Activated naive CD8-positive, alpha-beta T cell treated with anti-CD3 and anti-CD28 coated beads, Interleukin-2, amount 50 U/mL, for 24 hours (primary cell): ENCODE results near the gene MEIOB.
A peak's percentile ranks its signal among the peaks of the same experiment; 100 is the strongest.

Experiments
- ATAC-seq: fragments of 150-1000 bp; cut with Tn5 transposase; one replicate; pipeline ENCODE4 v1.10.0; 2021
- DNase-seq: peaks from one replicate; pipeline ENCODE4 v3.0.0; 2021
- H3K27ac Mint-ChIP-seq: one replicate; pipeline ENCODE4 v1.8.0; 2021; ENCODE audit warnings: mild to moderate bottlenecking, mixed read lengths
- H3K27me3 Mint-ChIP-seq: one replicate; pipeline ENCODE4 v1.8.0; 2021; ENCODE audit warnings: mixed read lengths
- H3K36me3 Mint-ChIP-seq: one replicate; pipeline ENCODE4 v1.8.0; 2021; ENCODE audit warnings: low read depth, mixed read lengths
- H3K4me1 Mint-ChIP-seq: one replicate; pipeline ENCODE4 v1.8.0; 2021; ENCODE audit warnings: mixed read lengths
- H3K4me3 Mint-ChIP-seq: one replicate; pipeline ENCODE4 v1.8.0; 2021; ENCODE audit warnings: mild to moderate bottlenecking, moderate library complexity, mixed read lengths
- H3K9me3 Mint-ChIP-seq: one replicate; pipeline ENCODE4 v1.8.0; 2021; ENCODE audit warnings: mixed read lengths

The MEIOB gene

DNA sequence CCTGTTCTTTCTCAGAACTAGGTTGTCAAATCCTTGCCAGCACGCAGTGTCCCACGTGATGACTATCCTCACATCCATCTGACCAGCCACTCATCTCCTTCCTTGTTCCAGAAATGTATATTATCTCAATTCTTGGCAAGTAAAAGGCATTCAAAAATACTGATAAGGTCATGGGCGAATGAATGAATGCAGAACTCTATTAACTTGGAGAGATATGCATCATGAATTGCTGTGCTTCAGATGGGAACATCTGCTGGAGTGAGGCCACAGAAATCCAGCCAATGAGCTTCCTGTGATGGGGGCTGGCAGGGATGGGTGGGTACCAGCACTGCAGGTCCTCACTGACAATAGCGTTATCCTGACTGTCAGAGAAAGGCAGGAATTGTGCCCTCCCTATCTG, 26.0 kb downstream of the MEIOB start:
- no peaks in the 10 kb centered on the region for H3K36me3 Mint-ChIP-seq
- no peak overlapping the region for H3K27ac Mint-ChIP-seq
- H3K9me3 Mint-ChIP-seq = no peaks in the 10 kb centered on the region
- H3K4me3 Mint-ChIP-seq = no peak overlapping the region
- peaks cover 3% of the 10 kb centered on the region for H3K27me3 Mint-ChIP-seq
- H3K4me1 Mint-ChIP-seq = no peaks in the 10 kb centered on the region
- DNase-seq (no peak), ATAC-seq (no peak)

DNA sequence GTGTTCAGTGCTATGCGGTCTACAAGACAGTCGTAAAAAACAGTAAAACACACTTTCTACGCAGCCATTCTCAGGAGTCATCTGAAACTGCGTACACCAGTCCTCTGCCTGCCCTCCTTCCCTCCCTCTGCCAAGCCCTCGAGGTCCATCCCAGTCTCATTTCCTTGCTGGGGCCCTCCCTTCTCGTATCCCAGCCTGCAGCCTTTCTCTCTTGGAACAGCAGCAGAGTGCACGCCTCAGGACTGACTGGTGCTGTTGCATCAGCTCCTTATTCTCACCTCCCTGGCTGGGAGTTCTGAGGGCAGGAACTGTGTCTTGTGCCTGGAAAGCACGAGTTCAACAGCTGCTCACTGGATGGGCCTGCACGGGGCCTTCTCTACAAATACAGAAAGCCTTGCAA, 32.4 kb downstream of the MEIOB start:
- no peaks in the 10 kb centered on the region for H3K36me3 Mint-ChIP-seq
- no peak overlapping the region for H3K4me3 Mint-ChIP-seq
- no peaks in the 10 kb centered on the region for H3K27me3 Mint-ChIP-seq
- no peak overlapping the region for H3K27ac Mint-ChIP-seq
- no peaks in the 10 kb centered on the region for H3K4me1 Mint-ChIP-seq
- DNase-seq (no peak), ATAC-seq (no peak)
- no peaks in the 10 kb centered on the region for H3K9me3 Mint-ChIP-seq

DNA sequence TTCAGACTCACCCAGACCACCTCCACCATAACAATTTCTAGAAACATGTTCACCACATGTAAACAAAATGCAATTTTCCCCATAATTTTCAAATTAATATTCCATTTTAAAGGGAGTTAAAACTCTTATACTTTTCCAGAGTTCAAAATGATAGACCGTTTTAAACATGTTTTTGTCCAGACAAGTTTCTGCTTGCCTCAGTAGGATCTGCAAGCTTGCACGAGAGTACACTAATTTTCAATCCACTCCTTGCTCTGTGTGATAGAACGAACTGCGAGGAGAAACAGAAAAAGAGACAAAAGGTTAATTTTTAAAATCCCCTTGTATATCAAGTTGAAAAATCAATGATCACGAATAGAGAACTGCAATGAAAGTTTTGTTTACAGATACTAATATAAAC, 37.9 kb downstream of the MEIOB start:
- Mint-ChIP-seq H3K36me3 (peaks cover 2% of the 10 kb centered on the region), H3K27me3 (no peaks in the 10 kb centered on the region), H3K9me3 (no peaks in the 10 kb centered on the region), H3K4me1 (peaks cover 11% of the 10 kb centered on the region), H3K4me3 (no peak overlapping the region), H3K27ac (no peak overlapping the region)
- DNase-seq = no peak
- ATAC-seq = no peak

DNA sequence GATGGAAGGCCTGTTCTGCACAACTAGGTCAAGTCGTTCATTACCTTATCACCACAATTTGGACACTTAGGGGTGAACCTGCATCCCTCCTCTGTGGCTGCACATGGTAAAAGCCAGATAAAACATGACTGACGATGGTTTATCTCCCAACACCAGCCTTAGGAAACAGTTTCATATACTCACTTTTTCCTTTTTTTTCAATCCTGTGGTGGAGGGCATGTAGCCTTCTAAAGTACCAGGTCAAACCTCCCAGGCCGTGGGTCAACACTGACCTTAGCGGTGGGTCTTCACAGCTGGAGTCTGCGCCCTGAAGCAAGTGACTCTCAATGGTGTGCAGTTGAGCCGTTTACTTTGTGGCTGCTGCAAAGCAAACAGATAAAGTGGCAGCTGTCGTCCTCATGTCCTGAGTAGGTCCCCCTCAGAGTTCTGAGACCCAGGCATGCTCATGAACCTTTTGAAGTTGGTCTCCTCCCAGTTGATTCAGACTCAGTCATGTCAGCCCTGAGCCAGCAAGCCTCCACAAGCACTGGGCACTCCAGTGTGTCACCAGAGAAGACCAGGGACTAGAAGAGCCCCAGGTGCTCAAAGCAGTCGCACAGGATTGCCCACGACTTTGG, 39.0 kb downstream of the MEIOB start:
- H3K36me3 Mint-ChIP-seq = peaks cover 2% of the 10 kb centered on the region
- peaks cover 21% of the 10 kb centered on the region for H3K4me1 Mint-ChIP-seq
- no peak for DNase-seq
- no peaks in the 10 kb centered on the region for H3K27me3 Mint-ChIP-seq
- H3K4me3 Mint-ChIP-seq = no peak overlapping the region
- H3K27ac Mint-ChIP-seq = no peak overlapping the region
- no peaks in the 10 kb centered on the region for H3K9me3 Mint-ChIP-seq
- no peak for ATAC-seq

DNA sequence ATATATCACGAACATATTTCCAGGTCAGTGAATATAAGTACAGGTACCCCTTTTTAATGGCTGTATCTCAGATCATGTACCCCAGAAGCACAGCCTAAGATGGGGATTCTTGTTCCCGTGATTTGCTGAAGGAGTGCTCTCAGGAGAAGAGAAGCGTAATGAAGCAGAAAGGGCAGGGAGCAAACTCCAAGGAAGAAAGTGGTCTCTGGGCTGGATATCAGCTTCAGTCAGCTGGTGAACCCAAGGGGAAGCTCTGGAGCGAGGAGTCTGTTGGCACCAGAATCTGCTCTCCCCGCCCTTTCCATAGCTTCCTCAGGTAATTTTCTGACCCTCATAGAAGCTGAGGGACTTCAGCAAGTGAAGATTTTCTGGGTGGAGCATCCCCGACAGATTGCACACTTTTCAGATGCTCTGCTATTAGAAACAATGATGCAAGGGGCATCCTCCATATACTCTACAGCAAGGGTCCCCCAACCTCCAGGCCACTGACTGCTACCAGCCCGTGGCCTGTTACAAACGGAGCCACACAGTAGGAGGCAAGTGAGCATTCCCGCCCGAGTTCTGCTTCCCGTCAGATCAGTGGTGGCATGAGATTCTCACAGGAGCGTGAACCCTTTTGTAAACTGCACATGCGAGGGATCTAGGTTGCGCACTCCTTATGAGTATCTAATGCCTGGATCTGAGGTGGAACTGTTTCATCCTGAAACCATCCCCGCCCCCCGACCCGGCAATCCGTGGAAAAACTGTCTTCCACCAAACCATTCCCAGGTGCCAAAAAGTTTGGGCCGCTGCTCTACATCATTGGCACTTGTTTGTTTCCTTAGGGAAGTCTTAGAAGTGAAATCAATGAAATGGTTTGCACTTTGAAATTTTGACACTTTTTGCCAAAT, 40.5 kb downstream of the MEIOB start:
- DNase-seq (no peak), ATAC-seq (no peak)
- Mint-ChIP-seq H3K4me3 (no peak overlapping the region), H3K27ac (no peak overlapping the region), H3K36me3 (peaks cover 2% of the 10 kb centered on the region), H3K4me1 (peaks cover 33% of the 10 kb centered on the region), H3K27me3 (no peaks in the 10 kb centered on the region), H3K9me3 (no peaks in the 10 kb centered on the region)

DNA sequence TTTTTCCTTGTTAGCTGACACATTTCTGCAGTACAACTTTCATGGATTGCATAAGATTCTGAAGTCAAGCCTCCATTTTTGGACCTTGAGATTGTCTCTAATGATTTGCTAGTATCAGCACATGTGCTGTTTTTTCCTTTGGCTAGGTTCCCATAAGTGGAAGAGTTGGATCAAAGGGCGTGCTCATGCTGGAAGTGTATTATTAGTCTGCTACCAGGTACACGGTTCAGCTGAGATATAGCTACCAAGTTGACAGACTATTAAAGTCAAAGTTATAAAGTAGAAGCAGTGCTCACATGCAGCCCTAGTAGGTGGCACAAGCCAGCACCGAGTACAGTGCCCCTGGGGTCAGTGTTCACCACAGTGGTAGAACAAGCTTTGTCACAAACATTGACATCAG, 41.8 kb downstream of the MEIOB start:
- H3K4me3 Mint-ChIP-seq = no peak overlapping the region
- ATAC-seq = no peak
- H3K9me3 Mint-ChIP-seq = no peaks in the 10 kb centered on the region
- H3K36me3 Mint-ChIP-seq = peaks cover 2% of the 10 kb centered on the region
- peaks cover 40% of the 10 kb centered on the region for H3K4me1 Mint-ChIP-seq
- DNase-seq = no peak
- no peaks in the 10 kb centered on the region for H3K27me3 Mint-ChIP-seq
- H3K27ac Mint-ChIP-seq = no peak overlapping the region

DNA sequence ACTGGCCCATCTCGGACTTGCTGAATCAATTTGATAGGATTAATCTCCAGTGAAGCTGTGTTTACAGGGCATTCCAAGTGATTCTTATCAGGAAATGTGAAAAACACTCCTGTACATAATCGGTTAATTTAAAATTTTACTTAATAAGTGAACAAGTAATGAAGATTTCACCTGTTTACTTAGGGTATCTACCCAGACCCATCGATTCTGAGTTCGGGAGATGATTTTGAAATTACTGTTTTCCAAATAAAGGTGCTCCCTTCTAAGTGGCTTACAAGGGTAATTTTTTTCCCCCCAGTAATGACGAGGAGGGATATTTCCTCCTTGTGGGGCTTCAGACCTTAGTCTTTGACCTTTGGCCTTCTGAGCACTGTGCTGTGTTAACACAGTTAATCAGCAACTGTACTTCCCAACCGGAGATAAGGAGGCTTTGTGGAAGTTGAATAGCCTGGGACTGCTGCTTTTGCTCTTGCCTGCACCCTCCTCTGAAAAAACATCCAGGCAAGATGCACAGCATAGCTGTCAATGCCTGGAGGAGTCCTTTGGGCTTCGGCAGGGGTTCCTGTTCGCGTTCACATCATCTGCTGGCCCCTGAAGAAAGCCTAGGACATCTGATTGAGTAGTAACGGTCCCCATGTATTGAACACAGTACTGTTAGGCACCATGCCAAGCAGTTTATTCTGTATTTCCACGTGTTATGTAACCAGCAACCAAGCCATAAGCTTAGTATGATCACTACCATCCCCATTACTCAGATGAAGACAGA, 43.1 kb downstream of the MEIOB start:
- Mint-ChIP-seq H3K4me1 (peaks cover 50% of the 10 kb centered on the region), H3K27me3 (no peaks in the 10 kb centered on the region), H3K36me3 (peaks cover 2% of the 10 kb centered on the region), H3K4me3 (peak overlapping the region; percentile 90), H3K27ac (no peak overlapping the region), H3K9me3 (no peaks in the 10 kb centered on the region)
- ATAC-seq (no peak), DNase-seq (no peak)

DNA sequence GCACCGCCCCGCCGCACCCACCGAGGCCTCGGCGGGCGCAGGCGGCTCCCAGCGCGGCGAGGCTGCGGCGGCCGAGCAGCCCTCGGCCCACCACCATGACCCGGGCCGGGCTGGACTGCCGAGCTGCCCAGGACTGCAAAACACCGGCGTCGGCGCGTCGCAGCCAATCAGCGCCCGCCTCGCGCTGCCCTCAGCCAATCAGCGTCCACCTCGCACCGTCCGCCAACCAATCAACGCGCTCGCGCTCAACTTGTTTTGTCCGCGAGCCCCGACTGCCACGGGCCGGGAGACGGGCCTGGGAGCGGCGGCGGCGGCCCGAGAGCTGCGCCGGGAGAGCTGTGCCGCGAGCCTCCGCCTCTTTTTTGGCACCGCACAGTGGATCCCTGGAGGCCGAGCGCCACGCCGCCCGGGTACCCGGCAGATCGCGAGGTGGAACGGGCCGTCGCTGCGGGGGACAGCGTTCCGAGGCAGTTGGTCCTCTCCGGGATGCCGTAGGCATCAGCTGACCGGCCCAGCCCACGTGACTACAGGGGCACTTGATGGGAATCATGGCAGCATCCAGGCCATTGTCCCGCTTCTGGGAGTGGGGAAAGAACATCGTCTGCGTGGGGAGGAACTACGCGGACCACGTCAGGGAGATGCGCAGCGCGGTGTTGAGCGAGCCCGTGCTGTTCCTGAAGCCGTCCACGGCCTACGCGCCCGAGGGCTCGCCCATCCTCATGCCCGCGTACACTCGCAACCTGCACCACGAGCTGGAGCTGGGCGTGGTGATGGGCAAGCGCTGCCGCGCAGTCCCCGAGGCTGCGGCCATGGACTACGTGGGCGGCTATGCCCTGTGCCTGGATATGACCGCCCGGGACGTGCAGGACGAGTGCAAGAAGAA, 45.0 kb downstream of the MEIOB start, which contains the start of the genes FAHD1 and HAGH:
FAHD1 (plus strand) TSS at position 516 of the 883 bp plus-strand sequence; CDS start at position 549, 33 bp downstream.
HAGH (minus strand) TSS at position 135 of the 883 bp plus-strand sequence; CDS start at position 97, 38 bp downstream.
- DNase-seq = peak; percentile 90
- Mint-ChIP-seq H3K4me1 (peaks cover 52% of the 10 kb centered on the region), H3K36me3 (peaks cover 2% of the 10 kb centered on the region), H3K9me3 (no peaks in the 10 kb centered on the region), H3K27me3 (no peaks in the 10 kb centered on the region), H3K27ac (peak within 1 kb of the TSS; percentile 89), H3K4me3 (peak within 1 kb of the TSS; percentile 90)
- peak; percentile 89 for ATAC-seq

DNA sequence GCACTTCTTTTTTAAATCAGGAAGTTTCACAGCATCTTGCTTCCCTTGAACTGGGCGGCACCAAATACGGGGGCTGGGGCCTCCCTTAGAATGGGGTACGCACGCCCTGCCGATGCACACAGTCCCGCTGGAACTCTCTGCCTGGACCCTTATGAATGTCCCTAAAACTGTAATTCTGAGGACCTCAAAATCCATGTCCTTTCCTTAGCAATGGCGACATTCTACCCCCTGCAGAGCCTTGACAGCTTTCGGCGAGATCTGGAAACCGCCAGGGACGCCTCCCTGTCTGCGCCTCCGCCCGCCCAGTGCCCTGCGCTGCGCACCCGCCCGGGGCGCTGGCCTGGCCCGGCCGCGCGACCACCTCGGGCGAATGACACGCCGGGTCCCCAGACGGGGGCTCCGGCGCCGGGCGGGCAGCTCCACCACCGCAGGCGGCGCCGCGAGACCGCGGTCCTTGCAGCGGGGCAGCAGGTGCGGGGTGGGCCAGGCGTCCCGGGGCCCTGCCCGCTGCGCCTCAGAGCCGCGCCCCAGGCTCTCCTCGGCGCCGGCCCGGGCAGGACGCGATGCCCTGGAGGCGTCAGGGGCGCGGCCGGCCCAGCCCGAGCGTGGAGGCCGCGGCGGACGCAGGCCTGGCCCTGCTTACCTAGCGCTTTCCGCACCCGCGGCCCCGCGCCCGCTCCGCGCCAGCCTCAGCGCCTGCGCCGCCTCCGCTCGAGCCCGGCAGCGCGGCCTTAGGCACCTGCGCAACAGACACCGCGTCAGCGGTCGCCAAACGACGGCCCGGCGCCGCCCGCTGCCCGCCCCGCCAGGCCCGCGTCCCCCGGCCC, 45.9 kb downstream of the MEIOB start:
- peaks cover 2% of the 10 kb centered on the region for H3K36me3 Mint-ChIP-seq
- peak; percentile 70 for DNase-seq

DNA sequence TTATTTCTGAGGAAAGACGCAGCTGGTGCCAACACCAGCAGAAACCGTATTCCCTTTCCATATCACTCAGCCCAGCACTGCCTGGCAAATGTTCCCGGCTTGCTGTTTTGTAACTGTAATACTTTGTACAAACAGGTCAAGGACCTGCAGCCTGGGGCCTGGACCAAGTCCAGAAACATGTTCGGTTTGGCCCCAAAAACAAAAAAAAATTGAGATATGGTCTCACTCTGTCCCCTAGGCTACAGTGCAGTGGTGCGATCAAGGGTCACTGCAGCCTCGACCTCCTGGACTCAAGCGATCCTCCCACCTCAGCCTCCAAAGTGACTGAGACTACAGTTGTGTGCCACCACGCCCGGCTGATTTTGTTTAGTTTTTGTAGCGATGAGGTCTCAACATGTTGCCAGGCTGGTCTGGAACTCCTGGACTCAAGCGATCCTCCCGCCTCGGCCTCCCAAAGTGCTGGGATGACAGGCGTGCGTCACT, 46.5 kb downstream of the MEIOB start:
- Mint-ChIP-seq H3K4me1 (peaks cover 50% of the 10 kb centered on the region), H3K36me3 (peaks cover 2% of the 10 kb centered on the region), H3K27ac (peak overlapping the region; percentile 81), H3K27me3 (no peaks in the 10 kb centered on the region), H3K4me3 (peak overlapping the region; percentile 77), H3K9me3 (no peaks in the 10 kb centered on the region)
- ATAC-seq (no peak), DNase-seq (no peak)

More for the DNA sequence above, 45.9 kb downstream of the MEIOB start:
- Mint-ChIP-seq H3K27ac (peak overlapping the region; percentile 81), H3K4me1 (peaks cover 52% of the 10 kb centered on the region), H3K4me3 (peak overlapping the region; percentile 77), H3K9me3 (no peaks in the 10 kb centered on the region), H3K27me3 (no peaks in the 10 kb centered on the region)
- peak; percentile 78 for ATAC-seq

DNA sequence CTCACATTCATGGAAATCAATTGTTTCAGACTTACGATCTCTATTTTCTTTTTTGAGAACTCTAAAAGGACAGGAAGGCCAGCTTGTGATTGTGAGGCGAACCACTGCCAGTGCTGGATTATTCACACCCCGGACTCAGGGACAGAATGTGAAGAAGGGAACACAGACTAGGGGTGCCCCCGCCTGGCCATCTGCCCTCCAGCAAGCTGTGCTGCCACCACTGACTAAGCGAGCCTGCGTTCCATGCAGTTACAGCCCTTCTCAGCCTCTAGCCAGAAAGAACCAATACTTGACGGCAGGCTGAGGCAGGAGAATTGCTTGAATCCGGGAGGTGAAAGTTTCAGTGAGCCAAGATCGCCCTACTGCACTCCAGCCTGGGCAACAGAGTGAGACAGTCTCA, 48.1 kb downstream of the MEIOB start:
- Mint-ChIP-seq H3K4me1 (peaks cover 38% of the 10 kb centered on the region), H3K9me3 (no peaks in the 10 kb centered on the region), H3K36me3 (no peaks in the 10 kb centered on the region), H3K27ac (no peak overlapping the region), H3K4me3 (no peak overlapping the region), H3K27me3 (no peaks in the 10 kb centered on the region)
- no peak for ATAC-seq
- DNase-seq = peak; percentile 20

DNA sequence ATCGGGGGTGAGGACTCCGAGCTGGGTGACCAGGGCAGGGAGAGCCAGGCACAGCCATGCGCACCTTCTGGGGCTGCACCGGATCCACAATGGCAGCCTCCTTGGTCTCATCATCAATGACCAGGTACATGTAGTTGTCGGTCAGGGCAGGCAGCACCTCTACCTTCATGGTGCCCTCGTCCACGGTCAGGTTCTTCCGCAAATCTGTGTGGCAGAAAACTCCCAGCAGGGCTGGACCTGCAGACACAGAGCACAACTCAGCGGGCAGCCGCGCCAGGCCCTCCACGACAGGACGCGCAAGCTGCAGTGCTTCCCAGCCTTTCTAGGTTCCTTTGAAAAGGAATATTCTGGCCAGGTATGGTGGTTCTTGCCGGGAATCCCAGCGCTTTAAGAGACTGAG, 49.2 kb downstream of the MEIOB start:
- H3K27me3 Mint-ChIP-seq = no peaks in the 10 kb centered on the region
- DNase-seq = no peak
- H3K9me3 Mint-ChIP-seq = no peaks in the 10 kb centered on the region
- H3K36me3 Mint-ChIP-seq = no peaks in the 10 kb centered on the region
- peaks cover 31% of the 10 kb centered on the region for H3K4me1 Mint-ChIP-seq
- no peak overlapping the region for H3K27ac Mint-ChIP-seq
- no peak overlapping the region for H3K4me3 Mint-ChIP-seq
- no peak for ATAC-seq
